ENCODE measurements around the gene P2RX5.

- TF ChIP-seq CTCF (IDR thresholded peaks at IDR 0.05): no peak
- no peak for TF ChIP-seq JAZF1 (CRISPR knock-in tag; IDR thresholded peaks at IDR 0.05)
- no peak for TF ChIP-seq ZNF416 (CRISPR knock-in tag; IDR thresholded peaks at IDR 0.05)
- no peak for TF ChIP-seq ZNF425 (CRISPR knock-in tag; conservative IDR thresholded peaks at IDR 0.05)
- TF ChIP-seq, protein P1, sequence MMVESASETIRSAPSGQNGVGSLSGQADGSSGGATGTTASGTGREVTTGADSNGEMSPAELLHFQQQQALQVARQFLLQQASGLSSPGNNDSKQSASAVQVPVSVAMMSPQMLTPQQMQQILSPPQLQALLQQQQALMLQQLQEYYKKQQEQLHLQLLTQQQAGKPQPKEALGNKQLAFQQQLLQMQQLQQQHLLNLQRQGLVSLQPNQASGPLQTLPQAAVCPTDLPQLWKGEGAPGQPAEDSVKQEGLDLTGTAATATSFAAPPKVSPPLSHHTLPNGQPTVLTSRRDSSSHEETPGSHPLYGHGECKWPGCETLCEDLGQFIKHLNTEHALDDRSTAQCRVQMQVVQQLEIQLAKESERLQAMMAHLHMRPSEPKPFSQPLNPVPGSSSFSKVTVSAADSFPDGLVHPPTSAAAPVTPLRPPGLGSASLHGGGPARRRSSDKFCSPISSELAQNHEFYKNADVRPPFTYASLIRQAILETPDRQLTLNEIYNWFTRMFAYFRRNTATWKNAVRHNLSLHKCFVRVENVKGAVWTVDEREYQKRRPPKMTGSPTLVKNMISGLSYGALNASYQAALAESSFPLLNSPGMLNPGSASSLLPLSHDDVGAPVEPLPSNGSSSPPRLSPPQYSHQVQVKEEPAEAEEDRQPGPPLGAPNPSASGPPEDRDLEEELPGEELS (CRISPR knock-in tag; IDR thresholded peaks at IDR 0.05): no peak
- no peak for TF ChIP-seq CBFB (CRISPR knock-in tag; IDR thresholded peaks at IDR 0.05; ENCODE audit: low read depth)
- TF ChIP-seq ATF2 (CRISPR knock-in tag; IDR thresholded peaks at IDR 0.05; ENCODE audit: borderline replicate concordance, low read depth): no peak
- TF ChIP-seq ELF4 (CRISPR knock-in tag; IDR thresholded peaks at IDR 0.05; ENCODE audit: low read depth): no peak
- TF ChIP-seq, protein P2, sequence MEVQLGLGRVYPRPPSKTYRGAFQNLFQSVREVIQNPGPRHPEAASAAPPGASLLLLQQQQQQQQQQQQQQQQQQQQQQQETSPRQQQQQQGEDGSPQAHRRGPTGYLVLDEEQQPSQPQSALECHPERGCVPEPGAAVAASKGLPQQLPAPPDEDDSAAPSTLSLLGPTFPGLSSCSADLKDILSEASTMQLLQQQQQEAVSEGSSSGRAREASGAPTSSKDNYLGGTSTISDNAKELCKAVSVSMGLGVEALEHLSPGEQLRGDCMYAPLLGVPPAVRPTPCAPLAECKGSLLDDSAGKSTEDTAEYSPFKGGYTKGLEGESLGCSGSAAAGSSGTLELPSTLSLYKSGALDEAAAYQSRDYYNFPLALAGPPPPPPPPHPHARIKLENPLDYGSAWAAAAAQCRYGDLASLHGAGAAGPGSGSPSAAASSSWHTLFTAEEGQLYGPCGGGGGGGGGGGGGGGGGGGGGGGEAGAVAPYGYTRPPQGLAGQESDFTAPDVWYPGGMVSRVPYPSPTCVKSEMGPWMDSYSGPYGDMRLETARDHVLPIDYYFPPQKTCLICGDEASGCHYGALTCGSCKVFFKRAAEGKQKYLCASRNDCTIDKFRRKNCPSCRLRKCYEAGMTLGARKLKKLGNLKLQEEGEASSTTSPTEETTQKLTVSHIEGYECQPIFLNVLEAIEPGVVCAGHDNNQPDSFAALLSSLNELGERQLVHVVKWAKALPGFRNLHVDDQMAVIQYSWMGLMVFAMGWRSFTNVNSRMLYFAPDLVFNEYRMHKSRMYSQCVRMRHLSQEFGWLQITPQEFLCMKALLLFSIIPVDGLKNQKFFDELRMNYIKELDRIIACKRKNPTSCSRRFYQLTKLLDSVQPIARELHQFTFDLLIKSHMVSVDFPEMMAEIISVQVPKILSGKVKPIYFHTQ (CRISPR knock-in tag; IDR thresholded peaks at IDR 0.05): no peak
- TF ChIP-seq ZNF219 (CRISPR knock-in tag; IDR thresholded peaks at IDR 0.05; ENCODE audit: borderline replicate concordance): no peak
- no peak for TF ChIP-seq ZNF671 (CRISPR knock-in tag; IDR thresholded peaks at IDR 0.05)
Observed at GRCh38 chr17:3708366-3708765, 12.4 kb upstream of the P2RX5 start.

Measured in WTC11 (cell line).